AG08395 (cell line): Measurements from ENCODE around the gene MTHFD1.

Experiments
- DNase-seq: peaks from one replicate; pipeline ENCODE4 v3.0.0; 2012; ENCODE audit warnings: mixed read lengths, low spot score

Gene MTHFD1

DNA sequence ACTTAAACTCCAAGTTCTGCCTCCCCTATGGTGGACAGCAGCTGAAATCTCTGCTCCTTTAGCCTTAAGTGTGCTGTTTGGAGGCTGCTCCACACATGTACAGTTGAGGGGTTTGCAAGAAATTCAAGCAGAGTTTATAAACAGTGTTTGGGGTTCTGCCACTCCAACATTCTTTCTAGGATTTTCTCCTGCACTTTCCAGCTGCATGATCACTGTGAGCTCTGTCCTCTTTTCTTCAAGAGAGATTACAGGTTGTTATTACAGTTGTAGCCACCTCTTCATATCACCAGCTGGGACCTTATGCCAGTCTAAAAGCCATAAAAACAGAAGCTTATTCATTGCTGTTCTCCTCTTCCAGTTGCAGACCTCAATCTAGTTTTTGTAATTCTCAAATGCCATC, 107.1 kb downstream of the MTHFD1 start:
- DNase-seq, result no peak

DNA sequence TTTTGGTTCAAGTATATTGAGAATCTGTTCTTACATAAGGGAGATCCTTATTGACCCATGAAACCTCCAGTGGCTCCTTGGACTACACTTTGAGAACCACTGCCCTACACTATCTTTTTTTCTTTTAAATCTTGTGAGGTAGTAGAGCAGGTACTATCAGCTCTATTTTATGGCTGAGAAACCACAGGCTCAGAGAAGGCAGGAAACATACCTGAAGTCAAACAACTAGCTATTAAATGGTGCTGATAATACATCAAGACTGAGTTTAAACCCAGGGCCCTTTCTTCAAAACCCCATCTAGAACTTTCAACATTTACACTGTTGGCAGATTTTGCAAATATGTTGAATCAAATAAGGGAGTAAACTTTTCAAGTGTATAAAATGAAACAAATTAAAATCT, 108.6 kb downstream of the MTHFD1 start:
- DNase-seq, result no peak

DNA sequence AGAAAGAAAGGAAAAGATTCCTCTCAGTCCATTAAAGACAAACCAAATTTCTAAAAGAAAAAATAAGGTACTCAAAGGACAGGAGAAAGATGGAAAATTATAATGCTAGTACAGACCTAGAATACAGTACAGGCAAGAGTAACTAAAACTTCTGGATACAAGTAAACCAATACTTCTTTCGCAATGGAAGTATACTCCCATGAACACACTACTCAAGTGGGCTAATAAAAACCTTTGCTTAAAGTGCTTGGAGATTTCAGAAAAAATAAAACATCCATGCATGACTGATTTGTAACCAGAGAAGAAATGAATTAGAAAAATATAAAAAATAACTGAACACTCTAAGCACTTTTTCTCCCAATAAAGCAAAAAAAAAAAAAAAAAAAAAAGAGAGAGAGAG, 111.9 kb downstream of the MTHFD1 start:
- no peak for DNase-seq

DNA sequence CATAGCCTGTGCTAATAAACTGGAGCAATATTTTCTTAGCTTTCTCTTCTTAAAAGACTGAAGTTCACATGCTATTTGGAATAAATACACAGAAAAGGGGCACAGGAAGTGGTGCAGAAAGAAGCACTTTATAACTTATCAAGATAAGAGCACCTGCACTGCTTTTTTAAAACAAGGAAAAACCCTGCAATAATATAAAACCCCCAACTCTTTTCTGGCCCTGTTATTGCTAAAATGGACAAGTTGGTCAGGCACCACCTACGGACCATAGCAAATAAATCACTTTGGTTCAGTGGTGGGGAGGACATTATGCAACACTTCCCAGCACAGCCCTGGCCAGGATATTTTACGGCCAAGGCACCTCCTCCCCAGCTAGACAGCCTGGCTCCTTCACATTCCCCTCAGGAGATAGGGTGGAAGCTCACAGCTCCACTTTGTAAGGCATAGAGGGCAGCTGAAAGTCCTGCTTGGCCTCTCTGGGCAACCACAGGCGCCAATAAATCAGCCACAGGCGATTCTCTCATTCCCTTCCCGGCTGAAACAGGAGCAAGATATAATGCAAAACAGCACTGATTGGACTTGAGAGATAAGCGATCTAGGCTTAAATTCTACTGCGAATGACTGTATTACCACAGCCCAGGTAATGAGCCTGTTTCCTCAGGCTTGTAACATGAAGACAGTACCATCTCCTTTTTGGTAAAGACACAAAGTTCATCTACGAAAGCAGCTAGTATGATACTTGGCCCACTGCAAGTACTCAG, 113.4 kb downstream of the MTHFD1 start:
- peak; percentile 59 for DNase-seq

DNA sequence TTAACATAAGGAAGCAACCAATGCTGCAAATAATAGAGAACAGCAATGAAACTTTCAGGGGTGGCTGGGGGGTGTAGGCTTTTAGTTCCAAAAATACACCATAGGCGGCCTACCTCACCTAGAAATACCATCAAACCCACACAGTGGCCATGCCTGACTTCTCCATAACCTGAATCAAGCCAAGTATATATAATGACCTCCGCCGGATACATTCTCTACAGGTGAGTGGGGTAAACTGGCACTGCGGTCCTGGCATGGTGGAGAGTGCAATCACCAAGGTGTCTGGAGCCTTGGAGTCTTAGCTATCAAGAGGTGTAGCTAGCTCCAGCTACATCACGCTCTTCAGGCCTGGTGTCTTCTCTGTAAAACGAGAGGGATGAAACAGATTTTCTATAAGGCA, 114.3 kb downstream of the MTHFD1 start:
- no peak for DNase-seq

DNA sequence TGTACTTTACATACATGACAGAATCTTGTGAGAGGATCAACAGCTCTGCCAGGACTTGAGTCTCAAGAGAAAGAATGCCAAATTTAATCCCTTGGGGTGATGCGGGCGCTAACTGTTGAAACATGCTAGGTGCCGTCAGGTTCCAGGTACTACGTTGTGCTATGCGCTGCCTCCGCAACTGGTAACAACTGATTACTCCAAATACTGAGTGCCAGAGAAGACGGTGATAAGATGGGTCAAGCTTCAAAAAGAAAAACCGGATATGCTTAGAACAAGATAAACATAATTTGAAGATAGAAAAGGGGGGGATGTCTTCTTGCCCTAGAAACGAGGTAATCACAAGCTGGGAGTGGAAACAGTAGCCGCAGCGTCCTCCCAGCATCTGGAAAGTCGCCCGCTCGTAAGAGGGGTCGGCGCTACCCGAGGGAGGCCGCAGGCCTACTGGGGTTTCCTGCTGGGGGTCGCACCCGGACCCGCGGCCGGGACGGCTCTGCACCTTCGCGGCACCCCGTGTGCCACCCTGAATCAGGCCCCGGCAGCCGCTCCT, 114.8 kb downstream of the MTHFD1 start:
- no peak for DNase-seq

DNA sequence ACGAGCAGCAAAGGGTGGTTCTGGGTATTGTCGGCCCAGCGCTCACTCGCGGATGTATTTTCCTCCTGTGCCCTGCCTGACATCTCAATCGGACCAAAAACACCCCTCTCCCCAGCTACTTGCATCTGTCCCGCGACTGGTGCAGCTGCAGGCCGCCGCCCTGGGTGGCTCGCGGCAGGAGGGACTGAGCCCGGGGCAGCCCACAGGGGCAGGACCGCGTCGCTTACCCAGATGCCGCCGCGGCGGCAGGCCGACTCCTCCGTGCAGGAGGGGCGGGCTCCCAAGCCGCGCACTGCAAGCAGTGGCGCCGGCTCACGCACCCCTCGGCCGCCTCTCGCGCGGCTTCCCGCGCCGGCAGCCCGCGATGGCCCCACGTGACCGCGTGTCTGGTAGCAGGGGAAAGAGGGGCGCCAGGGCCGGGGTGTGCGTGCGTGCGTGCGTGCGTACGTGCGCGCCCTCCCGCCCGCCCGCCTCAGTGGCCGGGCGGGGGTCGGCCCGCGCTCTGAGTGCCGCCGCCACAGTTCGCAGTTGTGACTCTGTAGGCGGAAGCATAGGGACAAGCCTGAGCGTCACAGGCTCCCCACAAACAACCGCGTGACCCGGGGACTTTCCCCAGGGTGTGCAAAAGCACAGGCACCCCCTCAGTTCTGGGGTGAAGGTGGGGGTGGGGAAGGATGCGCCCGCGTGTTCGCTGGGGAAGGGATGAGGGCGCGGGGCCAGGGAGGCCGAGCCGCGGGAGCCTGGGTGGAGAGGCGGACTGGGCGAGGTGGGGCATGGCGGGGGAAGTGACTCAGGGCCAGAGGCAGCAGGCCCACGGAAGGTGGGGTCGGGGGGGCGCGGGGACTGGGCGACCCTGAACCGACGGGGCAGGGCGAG, 115.5 kb downstream of the MTHFD1 start, which contains the start of gene ZBTB25:
TSS of gene ZBTB25 (minus strand) at position 405 of the 876 bp plus-strand sequence. CDS start 13,305 bp downstream, outside the sequence.
- DNase-seq, result peak; percentile 88

DNA sequence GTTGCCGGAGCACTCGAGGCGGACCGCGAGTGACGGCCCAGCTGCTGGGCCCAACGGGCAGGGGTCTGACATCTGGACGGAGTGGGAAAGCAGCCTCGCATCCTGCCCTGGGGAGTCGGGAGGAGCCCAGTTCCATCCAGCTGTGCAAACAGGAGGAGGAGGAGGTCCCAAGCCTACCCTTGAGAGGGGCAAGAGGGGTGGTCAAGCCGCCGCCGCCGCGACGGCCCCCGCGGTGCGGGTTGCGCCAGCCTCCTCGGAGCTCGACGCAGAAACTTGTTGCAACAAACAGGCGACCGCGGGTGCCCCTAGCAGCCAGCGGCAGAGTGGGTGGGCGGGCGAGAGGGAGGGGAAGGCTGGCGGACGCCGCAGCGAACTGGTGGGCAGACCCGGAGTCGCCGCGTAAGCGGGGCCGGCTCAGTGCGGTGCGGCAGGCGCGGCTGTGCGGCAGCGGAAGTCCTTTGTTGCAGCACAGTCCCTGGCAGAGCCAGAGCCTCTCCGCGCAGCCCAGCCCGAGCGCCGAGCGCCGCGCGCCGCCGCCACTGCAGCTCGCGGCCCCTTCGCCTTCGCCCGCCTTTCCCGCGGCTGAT, 116.2 kb downstream of the MTHFD1 start, which contains the start of gene ZBTB1:
TSS of gene ZBTB1 (plus strand) at position 461 of the 587 bp plus-strand sequence. CDS start 16,735 bp downstream, outside the sequence.
- DNase-seq, result peak; percentile 75

DNA sequence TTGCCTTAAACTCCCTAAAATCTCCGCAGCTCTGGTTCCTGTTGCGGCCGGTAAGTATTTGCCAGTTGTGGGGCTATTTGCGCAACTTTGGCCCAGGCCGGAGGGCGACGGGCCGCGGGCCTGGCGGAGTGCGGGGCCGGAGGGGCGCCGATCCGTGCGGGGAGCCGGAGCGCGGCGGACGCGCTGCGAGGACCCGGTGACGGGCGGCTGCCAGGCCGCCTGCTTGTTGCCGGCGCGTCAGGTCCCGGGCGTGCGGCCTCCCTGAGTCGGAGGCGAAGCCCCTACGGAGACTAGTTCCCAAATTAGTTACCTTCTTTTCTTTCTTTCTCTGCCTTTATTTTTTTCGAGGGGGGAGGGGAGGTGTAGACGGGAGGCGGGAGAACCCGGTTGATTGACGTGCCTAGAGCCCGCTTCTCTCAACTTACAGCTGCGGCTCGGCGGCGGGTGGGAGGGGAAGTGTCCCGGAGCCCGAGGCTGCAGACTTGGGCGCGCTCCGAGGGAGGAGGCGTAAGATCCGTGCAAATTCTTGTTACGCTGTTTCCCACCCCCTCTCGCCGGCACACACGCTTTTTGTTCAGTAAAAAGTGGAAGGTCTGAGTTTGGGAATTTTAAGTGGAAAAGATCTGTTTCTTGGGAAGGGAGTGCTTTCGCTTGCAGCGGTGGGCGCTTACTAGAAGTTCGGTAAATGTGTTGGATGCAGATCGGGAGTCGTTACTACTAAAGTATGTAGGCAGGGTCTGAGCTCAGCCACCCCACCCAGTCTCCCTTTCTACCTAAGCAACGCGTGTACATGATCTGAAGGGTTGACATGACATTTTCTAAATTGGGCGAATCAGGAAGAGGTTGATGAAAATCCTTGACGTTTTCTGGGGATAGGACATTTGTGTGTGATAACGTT, 117.0 kb downstream of the MTHFD1 start:
- DNase-seq, result peak; percentile 85

DNA sequence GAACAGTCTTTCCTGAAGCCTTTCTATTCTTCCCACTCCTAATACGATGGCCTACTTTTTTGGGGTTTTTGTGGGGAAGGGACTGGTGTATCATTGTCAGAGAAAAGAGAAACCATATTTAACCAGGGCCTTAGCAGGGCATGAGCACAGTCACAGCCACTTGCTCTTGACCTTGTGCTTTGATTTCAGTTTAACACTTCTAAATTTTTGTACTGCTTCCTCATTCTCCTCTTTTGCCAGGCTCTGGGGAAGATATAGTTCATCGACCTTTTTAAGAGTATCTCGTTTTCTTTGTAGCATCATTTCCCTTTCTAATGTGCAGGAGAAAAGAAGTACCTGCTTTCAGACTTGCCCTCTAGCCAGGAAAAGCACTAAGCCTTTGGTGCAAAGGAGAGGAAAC, 118.6 kb downstream of the MTHFD1 start:
- no peak for DNase-seq

DNA sequence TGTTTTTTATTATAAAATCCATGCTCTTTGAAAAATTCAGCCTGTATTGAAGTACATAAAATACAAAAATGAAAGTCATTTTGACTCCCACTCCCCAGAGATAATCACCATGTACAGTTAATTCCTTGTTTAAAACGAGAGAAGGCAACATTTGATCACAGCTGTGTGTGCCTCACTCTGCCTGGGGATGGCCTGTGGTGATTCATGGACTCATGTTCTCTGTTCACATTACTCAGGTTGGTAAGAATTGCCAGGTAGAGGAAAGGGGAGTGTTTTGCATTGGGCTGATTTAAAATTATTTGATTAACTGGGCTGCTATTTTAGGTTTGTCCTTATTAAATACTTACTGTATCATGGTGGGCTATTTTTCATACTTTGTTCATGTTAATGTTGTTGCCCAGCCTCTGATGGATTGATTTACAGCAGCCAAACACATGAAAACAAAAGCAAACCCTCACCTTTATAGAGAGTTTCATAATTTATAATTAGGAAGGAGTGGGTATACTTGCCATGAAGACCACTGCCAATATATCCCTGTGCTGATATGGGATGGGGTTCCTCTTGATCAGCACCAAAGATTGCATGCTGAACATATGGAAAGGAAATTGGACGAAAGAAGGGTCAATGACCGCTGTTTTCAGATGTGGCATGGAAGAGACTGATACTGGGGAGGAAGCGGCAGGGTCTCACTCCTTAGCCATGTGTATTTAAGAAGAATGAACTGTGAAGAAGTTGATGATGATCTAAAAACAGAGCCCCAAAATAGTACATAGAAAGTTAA, 119.4 kb downstream of the MTHFD1 start:
- no peak for DNase-seq

DNA sequence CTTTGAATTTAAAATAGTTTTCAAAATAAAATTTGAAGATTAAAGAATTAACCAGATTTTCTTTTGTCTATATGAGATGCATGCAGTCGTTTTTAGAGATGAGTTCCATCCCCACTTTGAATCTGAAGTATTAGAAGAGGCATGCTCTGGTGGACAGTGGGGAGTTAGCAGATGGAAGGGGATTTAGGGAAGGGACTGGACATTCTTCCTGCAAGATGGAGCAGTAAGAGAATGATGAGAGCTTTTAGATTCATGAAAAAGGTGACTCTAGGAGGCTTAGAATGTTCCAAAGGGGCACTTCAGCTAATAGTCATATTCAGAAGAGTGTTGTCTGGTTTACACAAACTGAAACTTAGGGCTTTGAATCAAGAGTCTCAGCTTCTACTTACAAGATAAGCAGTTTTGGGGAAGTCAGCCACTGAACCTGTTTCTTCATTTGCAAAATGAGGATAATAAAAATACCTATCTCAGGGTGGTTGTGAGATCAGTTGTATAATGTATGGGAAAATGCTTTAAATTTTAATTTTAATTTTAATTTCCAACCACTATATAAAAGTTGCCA, 120.1 kb downstream of the MTHFD1 start:
- no peak for DNase-seq

DNA sequence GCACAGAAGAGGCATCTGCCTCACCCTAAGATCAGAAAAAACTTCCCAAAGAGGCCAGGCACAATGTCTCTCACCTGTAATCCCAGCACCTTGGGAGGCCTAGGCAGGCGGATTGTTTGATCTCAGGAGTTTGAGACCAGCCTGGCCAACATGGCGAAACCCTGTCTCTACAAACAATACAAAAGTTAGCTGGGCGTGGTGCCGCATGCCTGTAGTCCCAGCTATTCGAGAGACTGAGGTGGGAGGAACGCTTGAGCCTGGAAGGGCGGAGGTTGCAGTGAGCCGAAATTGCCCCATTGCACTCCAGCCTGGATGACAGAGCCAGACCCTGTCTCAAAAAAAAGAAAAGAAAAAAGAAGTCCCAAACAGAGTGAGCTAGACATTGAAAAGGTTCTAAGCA, 120.9 kb downstream of the MTHFD1 start:
- no peak for DNase-seq
